ENCODE data around the gene ERC2. TPM values are rescaled to one million over a fixed set of nuclear protein-coding genes. Genes with fewer than 3 reads are reported as not detected.

Gene ERC2
- total RNA-seq, 1 donor from 2014 or later = not detected

DNA sequence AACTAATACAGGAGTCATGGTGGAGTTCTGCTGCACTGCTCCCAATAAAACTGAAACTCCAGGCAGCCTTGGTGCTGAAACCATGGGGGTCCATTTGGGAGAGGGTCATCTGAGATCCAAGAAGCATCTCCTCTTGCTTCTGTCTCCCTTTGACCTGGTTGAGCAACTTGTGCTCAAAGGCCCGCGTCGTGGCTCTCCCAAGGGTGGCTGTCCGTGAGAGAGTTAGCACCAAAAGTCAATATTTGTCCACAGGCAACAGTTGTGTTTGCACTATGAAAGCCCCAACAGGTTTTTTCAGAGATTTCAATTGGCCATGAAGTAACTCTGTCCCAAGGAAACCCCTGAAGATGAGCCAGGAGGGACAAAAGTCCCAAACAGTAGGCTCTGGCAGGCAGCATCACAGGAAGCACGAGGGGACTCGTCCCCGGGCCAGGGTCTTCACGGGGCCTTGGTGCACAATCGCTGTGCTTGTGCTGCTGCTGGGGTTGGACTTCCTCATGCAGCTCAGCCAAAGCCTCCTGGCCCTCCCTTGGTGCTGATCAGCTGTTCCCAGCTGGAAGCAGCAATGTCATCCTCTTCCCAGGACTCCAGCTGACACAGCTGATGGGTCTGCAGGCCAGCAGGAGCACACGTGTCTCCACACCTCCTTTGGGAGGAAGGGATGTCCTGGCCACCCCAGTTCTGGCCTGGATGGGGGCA lies 941.8 kb downstream of the ERC2 start:
- H3K27ac Mint-ChIP-seq = no peak overlapping the region
- DNase-seq = no peak
- no peaks in the 10 kb centered on the region for H3K27me3 Mint-ChIP-seq
- no peaks in the 10 kb centered on the region for H3K36me3 Mint-ChIP-seq (ENCODE audit: low read depth)
- H3K9me3 Mint-ChIP-seq = no peaks in the 10 kb centered on the region
- no peaks in the 10 kb centered on the region for H3K4me1 Mint-ChIP-seq
- intact Hi-C loops (cut with micrococcal nuclease) = no loop called here
- H3K4me3 Mint-ChIP-seq = no peak overlapping the region

DNA sequence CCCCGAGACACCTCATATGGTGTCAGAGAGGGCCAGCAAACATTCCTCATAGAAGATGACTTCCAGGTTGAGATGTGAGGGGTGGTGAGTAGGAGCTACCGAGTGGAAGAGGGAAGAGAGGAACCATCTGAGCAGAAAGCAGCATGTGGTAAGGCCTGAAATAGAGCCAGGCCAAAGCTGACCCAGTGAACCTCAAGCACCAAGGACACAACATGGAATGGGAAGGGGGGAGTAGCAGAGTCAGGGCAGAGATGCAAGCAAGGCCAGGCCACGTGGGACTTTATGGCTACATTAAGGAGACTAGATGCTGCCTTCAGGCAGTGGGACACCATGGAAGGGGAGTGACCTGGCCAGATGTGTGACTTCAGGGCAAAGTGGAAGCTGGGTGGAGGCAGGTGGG lies 942.8 kb downstream of the ERC2 start:
- DNase-seq = no peak
- no peaks in the 10 kb centered on the region for H3K36me3 Mint-ChIP-seq (ENCODE audit: low read depth)
- no peak overlapping the region for H3K27ac Mint-ChIP-seq
- H3K27me3 Mint-ChIP-seq = no peaks in the 10 kb centered on the region
- H3K4me3 Mint-ChIP-seq = no peak overlapping the region
- H3K9me3 Mint-ChIP-seq = no peaks in the 10 kb centered on the region
- H3K4me1 Mint-ChIP-seq = no peaks in the 10 kb centered on the region
- intact Hi-C loops (cut with micrococcal nuclease) = no loop called here

DNA sequence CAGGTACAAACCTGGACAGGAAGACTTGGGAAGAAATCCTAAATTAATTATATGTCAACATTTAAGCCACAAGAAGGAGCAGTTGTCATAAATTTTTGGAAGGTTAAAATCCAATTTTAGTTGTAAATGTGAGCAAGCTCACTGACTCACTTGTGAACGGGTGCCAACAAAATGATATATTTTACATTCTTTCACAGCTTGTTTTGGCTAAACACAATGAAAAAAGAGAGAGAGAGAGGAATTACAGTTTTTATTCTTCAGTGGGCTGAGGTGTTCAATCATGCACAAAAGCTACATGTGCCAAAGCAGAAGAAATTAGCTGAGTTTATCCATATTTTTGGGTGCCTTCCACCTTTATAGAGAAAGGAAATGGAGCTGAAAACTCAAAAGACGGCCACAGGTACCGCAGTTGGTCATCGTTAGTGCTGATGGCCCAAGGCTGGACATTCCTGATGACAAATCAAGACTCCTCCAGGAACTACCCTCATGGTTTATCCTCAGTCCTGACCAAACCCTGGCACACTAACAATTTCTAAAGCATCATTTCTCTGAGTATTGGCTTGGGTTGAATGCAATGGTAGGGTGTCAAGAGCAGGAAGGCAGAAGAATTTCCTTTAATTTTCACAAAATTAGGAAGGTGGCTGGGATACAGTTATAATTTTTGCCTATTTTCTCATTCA lies 943.6 kb downstream of the ERC2 start:
- H3K4me3 Mint-ChIP-seq = no peak overlapping the region
- no peak overlapping the region for H3K27ac Mint-ChIP-seq
- no peaks in the 10 kb centered on the region for H3K36me3 Mint-ChIP-seq (ENCODE audit: low read depth)
- no peaks in the 10 kb centered on the region for H3K27me3 Mint-ChIP-seq
- intact Hi-C loops (cut with micrococcal nuclease) = no loop called here
- H3K9me3 Mint-ChIP-seq = no peaks in the 10 kb centered on the region
- no peaks in the 10 kb centered on the region for H3K4me1 Mint-ChIP-seq
- DNase-seq = no peak

DNA sequence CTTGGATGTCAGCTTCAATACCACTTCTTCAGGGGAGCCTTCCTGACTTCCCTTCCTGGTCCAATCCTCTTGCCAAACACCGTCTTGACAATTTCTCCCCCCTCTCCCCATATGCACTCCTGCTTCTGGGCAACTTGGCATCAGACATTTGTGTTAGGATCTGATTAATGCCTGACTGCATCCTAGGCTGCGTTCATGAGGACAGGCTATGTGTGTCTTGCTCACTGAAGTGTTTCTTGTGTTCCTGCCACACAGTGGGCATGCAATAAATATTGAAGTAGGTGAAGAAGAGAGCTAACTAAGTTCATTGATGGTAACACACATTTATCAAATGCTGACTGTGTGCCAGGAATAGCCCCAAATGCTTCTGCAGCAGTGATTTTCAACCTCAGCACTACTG lies 944.8 kb downstream of the ERC2 start:
- Mint-ChIP-seq H3K36me3 (ENCODE audit: low read depth) (no peaks in the 10 kb centered on the region), H3K4me1 (no peaks in the 10 kb centered on the region), H3K4me3 (no peak overlapping the region), H3K9me3 (no peaks in the 10 kb centered on the region), H3K27ac (no peak overlapping the region), H3K27me3 (no peaks in the 10 kb centered on the region)
- intact Hi-C loops (cut with micrococcal nuclease) = no loop called here
- DNase-seq = no peak

DNA sequence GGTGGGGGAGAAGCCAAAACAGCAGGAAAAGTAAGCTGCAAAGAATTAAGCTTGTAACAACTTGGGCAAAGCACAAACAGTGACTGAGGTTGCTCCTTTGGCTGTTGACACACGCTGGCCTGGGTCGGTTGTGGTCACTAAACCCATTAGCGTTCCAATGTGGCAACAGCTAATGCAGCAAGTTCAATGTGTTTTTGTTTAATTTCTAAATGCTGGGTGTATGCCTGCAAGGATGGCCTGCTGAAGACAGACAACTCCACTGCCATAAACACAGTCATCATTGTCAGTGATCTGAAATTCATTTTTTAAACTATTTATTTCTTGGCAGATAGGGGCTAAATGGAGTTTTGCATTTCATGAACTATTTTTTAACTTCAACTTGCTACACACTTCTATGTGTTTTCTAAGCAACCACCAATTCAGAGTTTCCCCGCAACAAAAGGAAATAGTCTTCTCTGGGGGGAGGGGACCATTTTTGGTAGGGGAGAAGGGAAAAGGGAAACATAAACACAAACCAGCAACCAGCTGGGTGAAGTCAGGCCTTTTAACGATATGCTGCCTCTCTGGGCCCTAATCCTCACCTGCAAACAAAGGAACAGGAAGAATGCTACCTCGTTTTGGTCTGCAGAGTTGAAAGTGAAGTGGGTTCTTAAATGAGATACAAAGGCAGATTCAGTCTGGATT lies 946.4 kb downstream of the ERC2 start:
- no peaks in the 10 kb centered on the region for H3K4me1 Mint-ChIP-seq
- H3K27me3 Mint-ChIP-seq = no peaks in the 10 kb centered on the region
- no peaks in the 10 kb centered on the region for H3K36me3 Mint-ChIP-seq (ENCODE audit: low read depth)
- no peak for DNase-seq
- H3K27ac Mint-ChIP-seq = no peak overlapping the region
- no peak overlapping the region for H3K4me3 Mint-ChIP-seq
- intact Hi-C loops (cut with micrococcal nuclease) = no loop called here
- H3K9me3 Mint-ChIP-seq = no peaks in the 10 kb centered on the region

DNA sequence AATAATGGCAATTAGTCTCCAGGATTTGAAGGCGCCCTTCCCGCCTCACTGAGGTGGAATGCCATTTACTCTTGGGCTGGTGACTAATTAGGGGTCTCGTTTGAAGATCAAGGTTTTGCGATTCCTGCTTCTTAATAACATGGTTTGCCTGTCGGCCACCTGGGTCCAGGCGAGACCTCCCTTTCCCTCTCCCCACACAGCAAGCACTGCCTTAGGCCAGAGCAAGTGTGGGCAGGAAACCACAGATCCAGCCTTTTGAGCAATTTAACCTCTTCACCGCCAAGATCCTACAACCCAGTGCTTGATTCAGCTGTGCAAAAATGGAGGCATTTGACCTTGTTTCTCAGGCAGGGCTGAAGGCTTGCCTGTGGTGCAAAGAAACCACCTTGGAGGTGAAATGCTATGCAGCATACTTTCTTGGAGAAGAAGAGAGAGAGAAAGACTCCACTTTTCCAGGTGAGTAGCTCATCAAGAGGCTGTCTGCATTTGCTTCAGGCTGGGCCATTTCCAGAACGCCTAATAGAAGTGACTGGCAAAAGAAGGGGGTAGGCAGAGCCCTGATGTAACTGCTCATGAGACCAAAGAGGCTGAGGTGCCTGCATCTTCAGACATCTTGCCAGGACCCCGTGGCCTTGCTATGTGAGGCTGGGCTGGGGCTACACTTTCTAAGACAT lies 947.1 kb downstream of the ERC2 start:
- Mint-ChIP-seq H3K4me3 (no peak overlapping the region), H3K4me1 (no peaks in the 10 kb centered on the region), H3K27ac (no peak overlapping the region), H3K27me3 (no peaks in the 10 kb centered on the region), H3K9me3 (no peaks in the 10 kb centered on the region), H3K36me3 (ENCODE audit: low read depth) (no peaks in the 10 kb centered on the region)
- no peak for DNase-seq
- intact Hi-C loops (cut with micrococcal nuclease) = no loop called here

DNA sequence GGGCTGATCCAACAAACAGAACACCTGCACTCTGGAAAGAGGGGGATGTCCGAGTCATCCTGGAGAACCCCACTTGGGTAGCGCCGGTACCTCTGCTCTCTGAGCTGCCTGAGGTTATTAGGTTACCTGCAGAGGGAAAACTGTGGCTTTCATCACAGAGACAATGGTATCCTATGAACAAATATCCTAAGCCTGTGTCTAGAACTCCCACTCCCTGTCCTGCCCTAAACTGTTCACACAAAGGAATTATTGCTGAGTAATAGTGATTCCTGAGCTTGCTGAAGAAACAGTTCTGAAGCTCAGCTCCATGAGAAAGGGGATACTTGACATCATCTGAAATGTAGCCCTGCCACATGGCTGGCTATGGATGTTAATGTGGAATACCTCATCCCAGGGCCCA lies 949.2 kb downstream of the ERC2 start:
- H3K36me3 Mint-ChIP-seq (ENCODE audit: low read depth) = no peaks in the 10 kb centered on the region
- no peak for DNase-seq
- intact Hi-C loops (cut with micrococcal nuclease) = no loop called here

DNA sequence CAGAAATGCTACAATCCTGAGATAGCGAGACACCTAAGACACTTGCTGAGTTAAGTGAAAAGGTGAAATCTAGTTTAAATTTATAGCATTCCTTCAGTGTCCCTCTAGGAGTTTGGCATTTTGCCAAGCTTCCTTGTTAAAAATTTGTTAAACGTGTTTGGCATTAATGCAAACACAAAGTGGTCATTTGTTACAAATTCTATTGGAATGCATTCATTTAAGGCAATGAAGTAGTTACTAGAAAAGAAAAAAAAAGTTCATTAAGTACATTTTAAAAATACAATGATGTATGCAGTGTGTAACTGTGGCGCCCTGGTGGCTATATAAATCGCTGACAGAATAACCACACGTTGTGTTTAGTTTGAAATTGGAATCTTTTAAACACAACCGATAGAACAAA lies 949.8 kb downstream of the ERC2 start:
- Mint-ChIP-seq H3K27ac (no peak overlapping the region), H3K4me3 (no peak overlapping the region), H3K4me1 (no peaks in the 10 kb centered on the region), H3K9me3 (no peaks in the 10 kb centered on the region), H3K27me3 (no peaks in the 10 kb centered on the region), H3K36me3 (ENCODE audit: low read depth) (no peaks in the 10 kb centered on the region)
- no peak for DNase-seq
- intact Hi-C loops (cut with micrococcal nuclease) = no loop called here

More for the DNA sequence above, 949.2 kb downstream of the ERC2 start:
- Mint-ChIP-seq H3K4me1 (no peaks in the 10 kb centered on the region), H3K9me3 (no peaks in the 10 kb centered on the region), H3K27me3 (no peaks in the 10 kb centered on the region), H3K4me3 (no peak overlapping the region), H3K27ac (no peak overlapping the region)

DNA sequence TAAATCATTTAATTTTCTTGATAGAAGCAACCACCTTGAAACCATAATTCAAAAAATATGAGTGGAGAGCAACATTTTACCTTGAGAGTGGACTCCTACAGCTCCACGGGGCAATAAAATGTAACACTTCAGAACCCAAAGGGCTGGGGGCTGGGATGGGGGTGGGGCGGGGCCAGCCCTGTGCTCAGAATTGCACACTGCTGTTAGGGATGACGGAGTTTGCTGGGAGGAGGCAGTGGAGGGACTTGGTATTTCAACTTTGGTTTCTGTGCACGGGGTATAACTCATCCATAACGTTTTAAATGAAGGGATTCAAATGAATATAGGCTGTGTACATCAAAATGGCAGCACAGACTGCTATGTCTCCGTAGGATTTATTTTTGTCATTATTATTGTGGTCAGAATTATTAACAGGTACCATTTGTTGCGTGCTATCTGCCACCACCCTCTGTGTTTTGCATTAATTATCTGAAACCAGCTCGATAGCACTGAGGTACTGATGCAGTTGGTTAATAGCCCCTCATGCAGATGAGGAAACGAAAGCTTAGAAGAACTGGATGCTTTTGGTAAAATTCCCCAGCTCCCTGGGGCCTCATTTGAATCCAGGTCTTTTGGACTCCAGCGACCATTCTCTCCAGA lies 951.8 kb downstream of the ERC2 start:
- no peaks in the 10 kb centered on the region for H3K4me1 Mint-ChIP-seq
- no peak overlapping the region for H3K4me3 Mint-ChIP-seq
- H3K27ac Mint-ChIP-seq = no peak overlapping the region
- no peaks in the 10 kb centered on the region for H3K27me3 Mint-ChIP-seq
- H3K9me3 Mint-ChIP-seq = no peaks in the 10 kb centered on the region
- DNase-seq = no peak
- intact Hi-C loops (cut with micrococcal nuclease) = no loop called here
- no peaks in the 10 kb centered on the region for H3K36me3 Mint-ChIP-seq (ENCODE audit: low read depth)

DNA sequence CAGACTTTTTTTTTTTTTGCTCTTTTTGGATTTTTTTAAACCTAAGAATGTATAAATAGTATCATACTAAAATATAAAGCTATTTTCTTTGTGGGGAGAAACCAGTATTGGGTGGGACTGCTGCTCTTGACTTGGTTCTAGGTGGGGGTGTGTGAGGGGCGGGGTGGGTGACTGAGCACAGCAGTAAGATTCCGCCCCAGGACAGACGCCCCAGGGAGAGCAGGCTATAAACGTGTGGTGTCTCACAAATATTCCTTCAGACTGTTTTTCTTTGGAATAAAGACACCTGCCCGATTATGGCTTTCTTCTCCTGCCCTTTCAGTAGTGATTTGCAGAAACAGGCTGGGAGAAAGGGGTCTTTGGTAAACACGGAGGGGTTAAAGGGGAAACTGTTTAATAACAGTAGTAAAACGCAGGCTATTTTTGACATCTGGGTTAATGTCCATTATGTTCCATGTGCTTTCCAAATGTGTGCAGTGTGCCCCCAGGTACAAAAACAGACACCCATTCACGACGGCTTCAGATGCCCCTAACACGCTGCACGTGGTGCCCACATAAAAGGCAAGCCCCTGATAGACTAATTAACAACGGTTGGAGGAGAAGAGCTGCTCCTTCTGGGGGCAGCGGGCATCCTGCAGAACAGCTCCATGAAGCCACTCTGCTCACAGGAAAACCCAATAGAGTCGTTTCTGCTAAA lies 952.6 kb downstream of the ERC2 start:
- no peak overlapping the region for H3K4me3 Mint-ChIP-seq
- intact Hi-C loops (cut with micrococcal nuclease) = no loop called here
- DNase-seq = no peak
- no peaks in the 10 kb centered on the region for H3K36me3 Mint-ChIP-seq (ENCODE audit: low read depth)
- H3K9me3 Mint-ChIP-seq = no peaks in the 10 kb centered on the region
- no peaks in the 10 kb centered on the region for H3K4me1 Mint-ChIP-seq
- H3K27me3 Mint-ChIP-seq = no peaks in the 10 kb centered on the region
- no peak overlapping the region for H3K27ac Mint-ChIP-seq

DNA sequence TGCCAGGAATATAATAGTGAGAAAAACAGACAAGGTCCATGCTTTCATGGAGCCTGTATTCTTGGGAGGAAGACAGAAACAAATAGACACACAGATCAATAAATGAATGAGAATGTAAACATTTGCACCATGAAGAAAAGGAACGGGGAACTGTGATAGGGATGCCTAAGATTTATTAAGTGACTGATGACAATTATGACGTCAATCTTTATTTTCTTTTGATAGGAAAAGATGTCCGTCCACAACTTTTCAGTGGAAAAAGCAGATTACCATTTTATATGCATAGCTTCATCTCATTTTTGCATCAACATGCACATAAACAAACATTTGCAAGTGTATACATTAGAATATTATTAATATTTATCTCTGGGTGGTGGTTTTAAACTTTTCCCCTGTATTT lies 953.3 kb downstream of the ERC2 start:
- DNase-seq = no peak
- H3K4me3 Mint-ChIP-seq = no peak overlapping the region
- no peaks in the 10 kb centered on the region for H3K36me3 Mint-ChIP-seq (ENCODE audit: low read depth)
- no peaks in the 10 kb centered on the region for H3K27me3 Mint-ChIP-seq
- no peaks in the 10 kb centered on the region for H3K9me3 Mint-ChIP-seq
- H3K4me1 Mint-ChIP-seq = no peaks in the 10 kb centered on the region
- intact Hi-C loops (cut with micrococcal nuclease) = no loop called here
- no peak overlapping the region for H3K27ac Mint-ChIP-seq

DNA sequence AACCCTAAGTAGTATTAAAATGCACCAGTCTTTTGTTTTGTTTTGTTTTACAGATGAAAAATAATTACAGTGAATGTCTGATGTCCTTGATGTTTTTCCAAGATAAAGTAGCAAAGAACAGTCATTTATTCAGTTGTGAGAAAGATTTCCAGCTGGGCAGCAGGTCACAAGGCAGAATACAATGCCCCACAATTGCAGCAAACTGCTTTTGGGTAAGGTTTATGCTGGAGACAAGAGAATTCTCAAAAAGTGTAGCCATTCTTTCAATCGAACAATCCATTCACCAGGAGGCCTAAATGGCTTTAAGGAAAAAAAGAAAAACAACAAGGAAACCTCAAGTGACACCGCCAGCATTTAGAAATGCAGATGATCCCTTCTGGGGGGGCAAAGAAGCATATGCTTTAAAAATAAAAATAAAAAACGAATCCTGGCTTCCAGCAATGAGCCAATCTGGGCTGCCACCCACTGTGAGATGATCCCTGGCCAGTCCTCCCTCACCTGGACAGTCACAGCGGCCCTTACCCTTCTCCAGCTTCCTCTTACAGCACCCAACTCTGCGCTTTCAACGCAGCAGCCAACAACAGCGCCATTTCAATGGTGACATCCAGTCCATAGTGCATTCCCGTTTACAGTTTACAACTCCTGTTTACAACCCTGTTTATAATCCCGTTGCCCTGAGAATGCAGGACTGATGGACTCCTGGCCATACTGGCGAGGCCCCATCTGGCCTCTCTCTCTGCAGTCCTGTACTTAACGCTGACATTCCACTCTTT lies 955.5 kb downstream of the ERC2 start:
- Mint-ChIP-seq H3K27ac (no peak overlapping the region), H3K27me3 (no peaks in the 10 kb centered on the region), H3K4me1 (no peaks in the 10 kb centered on the region), H3K9me3 (no peaks in the 10 kb centered on the region), H3K4me3 (no peak overlapping the region), H3K36me3 (ENCODE audit: low read depth) (no peaks in the 10 kb centered on the region)
- intact Hi-C loops (cut with micrococcal nuclease) = no loop called here
- no peak for DNase-seq
